Occipital lobe (tissue), 2 donors: ENCODE measurements around the gene AHNAK. TPM values are rescaled to one million over a fixed set of nuclear protein-coding genes. Genes with fewer than 3 reads are reported as not detected.
"Not testable (repeated sequence)": the region's sequence is repeated elsewhere in the genome, so short reads cannot be mapped to it uniquely, and the experiment has no call there.

ENCODE experiments used
- DNase-seq: peaks from one replicate; lab custom pipeline; 2025; lab: John Stamatoyannopoulos, UW
- total RNA-seq: library from RNA; depleted of rRNA; stranded (reverse); fragments of >200 nt; gene quantifications from one replicate; pipeline ENCODE4 v1.2.3, GENCODE V29; 2014

Gene AHNAK
- total RNA-seq, 1 donor from 2014 or later: 18.6 TPM

- not testable (repeated sequence) for DNase-seq
Observed at GRCh38 chr11:62550478-62550877, 3.9 kb upstream of the AHNAK start.

- DNase-seq: no peak
Observed at GRCh38 chr11:62548545-62549335, 2.1 kb upstream of the AHNAK start.

DNA sequence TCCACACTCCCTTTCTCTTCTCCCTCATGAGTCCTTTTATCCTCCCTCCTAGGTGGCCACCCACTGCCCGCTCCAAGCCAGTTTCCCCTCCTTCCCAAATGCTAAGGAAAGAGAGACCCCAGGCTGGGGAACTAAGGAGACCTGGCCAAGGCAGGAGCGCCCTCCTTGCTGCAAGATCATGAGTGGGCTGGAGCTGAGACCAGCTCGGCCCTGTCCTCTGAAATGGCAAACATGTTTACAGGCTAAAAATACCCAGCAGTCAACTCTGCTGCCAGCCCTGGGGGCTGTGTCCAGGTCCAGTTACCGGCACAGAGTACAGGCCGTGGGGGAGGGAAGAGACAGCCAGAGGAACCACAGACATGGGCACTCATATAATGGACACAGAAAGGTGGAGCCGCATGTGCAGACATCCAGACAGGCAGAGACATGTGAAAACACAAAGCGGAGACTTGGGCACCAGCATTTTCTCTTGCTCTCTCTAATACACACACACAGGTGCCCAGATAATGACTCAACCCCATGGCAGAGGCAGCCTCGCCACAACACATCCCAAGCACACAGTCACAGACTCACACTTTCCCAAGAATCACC is 1.2 kb upstream of the AHNAK start:
- DNase-seq: no peak

- no peak for DNase-seq
Observed at GRCh38 chr11:62546929-62547625, 471 bp upstream of the AHNAK start.

DNA sequence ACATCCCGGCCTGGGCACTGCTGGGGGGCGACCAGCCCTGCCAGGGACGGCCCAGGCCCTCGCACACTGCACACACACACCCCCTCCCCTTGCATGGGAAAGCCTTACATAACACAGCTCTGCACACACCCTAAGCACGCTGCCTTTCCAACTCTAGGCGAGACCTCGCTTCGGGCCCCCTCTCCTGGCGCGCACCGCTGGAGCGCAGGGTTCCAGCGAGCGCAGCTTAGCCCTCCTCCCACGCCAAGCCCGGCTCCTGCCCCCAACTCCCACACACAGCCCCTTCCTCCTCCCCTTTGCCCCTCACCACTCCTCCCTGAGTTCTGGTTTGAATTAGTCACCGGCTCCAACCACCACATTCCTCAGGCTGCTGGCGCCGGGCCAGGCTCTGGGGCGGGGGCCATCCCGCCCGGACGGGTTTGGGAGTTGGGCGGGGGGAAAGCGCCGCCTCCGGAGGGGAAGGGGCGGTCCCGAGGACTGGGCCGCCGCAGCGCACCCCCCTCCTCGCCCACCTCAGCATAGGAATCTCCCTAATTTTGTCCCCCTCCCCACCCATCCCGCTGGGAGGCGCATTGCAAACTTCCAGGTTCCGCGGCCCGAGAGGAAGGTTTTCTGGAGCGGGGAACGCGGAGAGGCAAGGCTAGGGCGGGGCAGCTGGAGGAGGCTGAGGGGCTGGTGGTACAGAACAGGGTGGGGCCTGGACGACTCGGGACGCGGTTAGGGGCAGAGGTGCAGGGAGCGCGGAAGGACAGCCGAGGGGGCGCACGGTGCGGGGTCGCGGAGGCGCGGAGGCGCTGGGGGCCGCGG is 966 bp downstream of the AHNAK start:
- DNase-seq: no peak

DNA sequence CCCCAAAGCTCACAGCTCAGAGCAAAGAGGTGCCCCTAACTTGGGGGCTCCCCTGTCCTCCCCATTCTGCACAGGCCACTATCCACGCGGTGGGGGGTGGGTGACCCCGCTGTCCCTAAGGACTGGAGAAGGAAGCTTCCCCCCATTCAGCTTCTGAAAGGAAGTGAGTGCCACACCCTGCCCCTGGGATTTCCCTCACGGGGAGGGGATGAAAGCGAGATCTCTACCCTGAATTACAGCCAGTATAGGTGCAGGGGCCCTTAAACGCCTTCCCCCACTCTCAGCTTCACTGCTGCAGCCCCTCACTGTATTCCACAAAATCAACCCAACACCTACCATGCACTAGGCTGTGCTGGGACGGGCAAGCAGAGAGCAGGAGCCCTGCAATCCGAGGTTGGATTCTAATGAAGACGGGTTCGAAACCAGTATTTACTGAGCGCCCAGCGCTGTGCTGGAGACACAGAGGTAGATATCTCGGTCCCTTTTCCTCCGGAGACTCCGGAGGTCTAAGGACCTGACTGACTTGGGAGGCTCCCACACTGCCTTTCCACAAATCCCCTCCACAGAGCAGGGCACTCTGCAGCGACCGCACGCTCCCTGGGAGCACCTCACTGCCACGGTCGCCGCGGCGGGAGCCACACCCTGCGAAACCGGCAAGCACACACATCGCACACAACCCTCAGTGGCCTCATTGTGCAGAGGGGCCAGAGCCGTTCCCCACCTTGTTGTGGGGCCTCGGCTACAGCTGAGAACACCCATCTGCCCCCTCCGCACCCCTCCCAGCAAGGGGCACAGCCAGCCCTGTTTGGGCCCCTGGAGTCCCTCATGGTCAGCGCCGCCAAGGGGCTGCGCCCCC is 1.8 kb downstream of the AHNAK start:
- DNase-seq: no peak

DNA sequence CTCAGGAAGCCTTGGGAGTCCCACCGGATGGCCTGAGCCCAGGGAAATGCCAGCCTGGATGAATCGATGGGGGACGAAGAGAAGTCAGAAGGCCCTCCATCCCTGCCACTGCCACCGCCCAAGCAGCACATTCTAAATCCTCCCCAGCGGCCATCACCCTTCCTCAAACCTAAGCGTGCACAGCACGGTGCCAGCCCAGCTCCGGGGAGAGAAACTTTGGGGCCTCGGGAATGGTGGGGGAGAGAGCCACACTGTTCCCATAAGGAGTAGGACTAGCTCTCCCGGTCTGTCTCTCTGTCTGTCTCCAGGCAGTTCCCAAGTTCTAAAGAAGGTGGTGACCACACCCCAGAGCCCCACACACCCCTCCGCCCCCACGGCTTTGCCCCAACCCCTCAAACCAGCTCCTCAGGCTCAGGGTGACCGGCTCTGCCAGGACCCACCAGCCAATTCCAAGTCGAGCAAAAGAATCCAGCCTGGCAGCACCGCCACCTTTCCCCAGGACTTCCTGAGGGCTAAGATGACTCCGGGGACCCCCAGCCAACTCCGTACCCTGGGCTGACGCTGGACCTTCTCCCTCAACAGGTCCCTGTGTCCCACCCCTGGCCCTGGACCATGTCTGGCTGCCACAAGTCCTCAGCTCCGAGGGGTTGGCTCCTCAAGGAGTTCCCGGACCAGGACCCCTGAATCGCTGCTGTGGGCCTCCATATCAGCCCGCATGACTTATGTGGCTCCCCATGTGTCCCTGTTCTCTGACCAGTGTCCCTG is 2.7 kb downstream of the AHNAK start:
- DNase-seq: no peak

GRCh38 chr11:62542750-62543567 is 3.6 kb downstream of the AHNAK start:
- DNase-seq: no peak

DNA sequence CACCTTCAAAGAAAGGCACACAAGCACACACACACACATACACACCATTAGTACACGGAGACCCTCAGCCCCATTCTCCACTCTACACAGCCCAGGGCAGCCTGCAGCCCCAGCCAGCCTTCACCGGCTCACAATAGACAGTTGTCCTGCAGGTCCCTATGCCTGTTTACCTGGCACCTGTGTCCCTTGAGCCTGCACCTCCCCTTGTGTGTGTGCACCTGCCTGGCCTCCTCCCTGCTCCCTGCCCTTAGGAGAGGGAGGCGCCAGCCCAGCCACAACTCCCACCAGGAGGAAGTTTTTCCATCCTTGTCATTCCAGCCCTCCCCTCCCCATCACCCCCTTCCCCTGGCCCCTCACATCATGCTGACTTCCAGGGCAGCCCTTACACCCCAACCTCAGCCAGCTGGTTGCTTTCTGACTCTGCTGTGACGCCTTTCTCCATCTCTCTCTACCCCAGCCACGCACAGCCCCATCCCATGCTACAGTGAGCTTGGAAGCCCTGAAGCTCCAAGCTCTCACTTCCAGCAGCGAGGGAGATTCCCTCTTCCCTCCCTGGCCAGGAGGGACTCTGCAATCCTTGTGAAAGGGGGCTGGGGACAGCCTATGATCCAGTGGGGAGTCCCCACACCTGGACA is 4.4 kb downstream of the AHNAK start:
- DNase-seq: no peak

DNA sequence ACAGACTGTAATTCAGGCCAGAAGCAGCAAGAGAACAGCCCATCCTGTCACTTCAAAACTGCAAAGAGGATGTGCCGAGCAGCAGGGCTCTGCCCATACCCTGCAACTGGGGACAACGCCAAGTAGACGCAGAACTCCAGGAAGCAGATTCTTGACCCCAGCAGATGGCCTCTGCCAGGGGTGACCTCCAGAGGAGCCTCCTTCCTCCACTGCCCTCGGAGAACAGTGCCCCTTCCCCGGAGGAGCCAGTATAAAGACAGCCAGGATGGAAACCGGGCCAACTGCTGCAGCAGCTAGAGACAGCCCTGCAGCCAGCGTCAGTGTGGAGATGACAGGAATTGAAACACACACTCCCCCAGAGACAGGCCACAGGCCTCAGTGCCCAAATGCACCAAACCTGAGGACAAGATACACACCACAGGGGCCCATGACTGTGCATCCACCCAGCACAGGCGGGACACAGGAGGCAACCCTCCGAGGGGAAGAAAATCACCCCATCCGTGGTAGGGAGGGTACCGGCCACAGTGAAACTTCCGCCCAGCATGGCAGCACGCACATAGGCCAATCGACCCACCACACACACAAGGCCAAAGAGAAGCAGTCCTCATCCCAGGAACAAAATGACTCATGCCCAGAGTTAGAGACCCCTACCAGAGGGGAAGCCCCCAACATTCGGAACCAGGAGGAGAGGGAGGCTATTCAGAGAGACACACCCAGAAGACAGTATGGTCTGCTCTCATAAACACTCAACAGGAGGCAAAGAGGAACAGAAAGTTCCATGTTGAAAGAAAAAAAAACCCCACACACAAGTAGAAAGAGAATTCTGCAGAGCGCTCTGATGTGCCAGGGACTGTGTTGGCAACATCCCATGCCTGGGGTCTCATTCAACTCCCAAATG is 5.6 kb downstream of the AHNAK start:
- no peak for DNase-seq

GRCh38 chr11:62539238-62539925 is 7.2 kb downstream of the AHNAK start:
- DNase-seq: no peak

DNA sequence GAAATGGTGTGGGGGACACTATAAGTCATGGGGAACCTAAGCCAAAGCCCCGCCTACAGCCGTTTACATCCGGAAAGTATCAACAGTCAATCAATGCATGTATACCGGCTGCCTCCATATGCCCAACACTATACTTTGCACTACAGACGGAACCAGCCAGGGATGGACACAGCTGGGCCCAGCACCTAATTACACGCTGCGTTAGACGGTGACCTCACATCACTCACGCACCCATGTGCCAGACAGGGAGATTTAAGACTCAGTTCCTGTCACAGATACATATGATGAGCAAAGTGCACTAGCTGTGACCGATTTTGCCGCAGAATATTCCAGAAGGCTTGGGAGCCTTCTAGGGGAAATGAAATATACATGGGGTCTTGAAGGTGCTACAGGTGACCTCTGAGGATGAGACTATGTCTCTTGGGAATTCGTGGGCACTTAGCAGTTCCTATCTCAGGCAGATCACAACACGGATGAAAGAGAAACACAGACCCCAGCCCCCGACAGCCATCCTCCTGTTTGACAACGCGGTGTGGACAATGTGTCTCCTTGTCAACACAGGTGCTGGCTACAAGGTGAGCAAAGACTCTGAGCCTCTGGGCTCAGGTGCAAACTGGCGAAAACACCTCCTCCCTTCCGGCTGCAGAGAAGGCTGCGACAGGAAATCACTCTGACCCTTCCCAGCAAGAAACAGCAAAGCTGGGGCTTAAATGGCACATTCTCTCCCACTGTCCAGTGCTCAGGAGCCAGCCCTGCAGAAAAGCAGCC is 8.0 kb downstream of the AHNAK start:
- no peak for DNase-seq

GRCh38 chr11:62536301-62536957 is 10.2 kb downstream of the AHNAK start:
- DNase-seq: no peak

DNA sequence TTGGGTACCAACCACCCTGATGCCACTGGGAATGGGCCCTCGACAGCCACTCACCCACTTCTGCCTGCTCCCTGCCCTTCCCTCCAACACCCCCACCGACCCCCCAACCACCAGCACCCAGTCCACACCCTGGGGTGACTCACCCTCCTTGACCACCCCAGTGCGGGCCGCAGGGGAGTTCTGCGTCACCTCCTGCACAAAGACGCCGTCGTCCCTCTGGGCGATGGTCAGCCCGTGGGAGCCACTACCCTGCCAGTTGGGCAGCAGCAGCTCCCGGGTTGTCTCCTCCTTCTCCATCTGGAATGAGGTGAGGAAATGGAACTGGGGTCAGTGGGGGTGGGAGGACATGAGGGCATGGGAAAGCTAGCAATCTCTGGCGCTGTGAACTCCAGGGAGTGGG is 10.8 kb downstream of the AHNAK start:
- no peak for DNase-seq

GRCh38 chr11:62534779-62535545 is 11.6 kb downstream of the AHNAK start:
- no peak for DNase-seq
